GM19463 (cell line): ENCODE data around the gene NOS1AP.

Experiments used
- ATAC-seq: cut with Tn5 transposase; IDR thresholded peaks from one replicate; pipeline ENCODE4 v1.9.1; 2021; ENCODE audit warnings: mild to moderate bottlenecking, moderate library complexity; ENCODE audit not compliant: unreplicated experiment

NOS1AP gene

DNA sequence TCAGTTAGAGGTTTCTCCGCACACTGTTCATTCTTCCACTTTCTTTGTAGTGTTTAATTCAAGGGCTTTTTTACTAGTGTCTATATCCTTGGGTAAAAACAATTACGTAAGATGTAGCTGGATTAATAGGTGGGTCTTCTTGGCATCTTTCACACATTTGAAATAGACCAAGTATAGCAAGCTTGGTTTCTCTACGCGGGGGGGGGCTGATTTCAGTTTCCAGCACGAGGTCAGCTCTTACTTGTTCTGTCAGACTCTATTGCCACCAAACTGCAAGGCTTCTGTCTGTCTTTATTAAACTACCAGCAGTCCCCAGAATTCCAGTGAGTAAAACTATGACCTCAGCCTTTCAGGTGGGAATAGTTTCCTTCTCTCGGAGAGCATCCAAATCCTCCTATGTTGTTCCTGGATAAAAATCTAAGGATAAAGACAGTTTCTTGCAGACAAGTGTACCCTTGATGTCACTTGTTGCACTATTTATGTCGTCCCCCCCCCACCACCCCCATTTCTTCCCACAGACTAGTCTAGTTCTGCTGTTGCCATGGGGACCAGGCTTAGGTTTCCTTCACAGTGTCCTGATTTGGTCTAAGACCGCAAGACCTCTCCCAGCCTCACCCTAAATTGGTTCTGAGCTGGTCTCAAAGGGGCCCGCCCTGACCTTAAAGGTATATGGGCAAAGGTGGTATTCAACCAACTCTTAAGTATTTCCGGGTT, 290.2 kb downstream of the NOS1AP start:
- no peak for ATAC-seq

DNA sequence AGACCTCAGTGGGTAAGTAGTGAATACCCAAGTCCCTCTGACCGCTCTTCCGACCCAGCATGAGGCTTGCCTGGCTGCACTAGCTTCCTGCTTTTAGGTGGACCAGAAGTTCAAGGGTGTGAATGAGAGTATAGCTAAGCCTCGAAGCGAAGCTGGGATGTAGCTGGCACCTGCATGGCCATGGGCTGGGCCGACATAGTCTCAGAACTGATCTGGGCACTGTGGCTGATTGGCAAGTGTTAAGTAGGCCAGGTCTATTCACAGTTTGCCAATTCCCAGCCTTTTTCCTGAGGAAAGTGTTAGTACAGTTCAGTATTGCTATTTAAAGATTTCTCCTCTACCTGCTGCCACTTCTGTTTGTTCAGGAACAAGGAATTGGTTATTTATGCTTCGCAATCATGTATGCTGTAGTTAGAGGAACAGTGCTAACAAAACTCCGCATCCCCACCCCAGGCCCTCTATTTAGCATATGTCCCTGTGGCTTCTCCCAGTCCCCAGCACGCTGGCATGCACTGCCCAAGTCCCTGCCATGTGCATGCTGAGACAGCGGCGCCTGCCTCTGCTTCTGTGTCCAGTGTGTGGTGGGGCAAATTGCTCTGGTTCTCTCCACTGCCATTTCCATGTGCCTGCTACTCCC, 290.9 kb downstream of the NOS1AP start:
- ATAC-seq = no peak

DNA sequence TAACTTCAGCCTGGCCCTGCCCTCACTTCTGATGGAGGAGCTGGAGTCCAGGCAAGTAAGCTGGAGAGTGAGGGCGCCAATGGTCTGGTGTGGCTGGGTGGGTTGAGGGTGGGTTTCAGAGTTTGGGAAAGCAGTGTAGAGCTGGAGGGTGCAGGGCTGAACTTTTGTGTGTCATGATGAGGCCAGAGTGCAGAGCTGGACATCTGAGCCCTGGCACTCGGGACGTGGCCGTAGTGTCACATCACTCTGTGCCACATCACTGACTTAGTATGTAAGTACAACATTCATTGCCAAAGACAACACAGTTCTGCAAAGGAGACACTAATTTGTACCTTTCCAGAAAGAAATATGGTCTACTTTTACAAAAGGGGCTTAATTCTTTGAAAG, 291.4 kb downstream of the NOS1AP start:
- no peak for ATAC-seq

DNA sequence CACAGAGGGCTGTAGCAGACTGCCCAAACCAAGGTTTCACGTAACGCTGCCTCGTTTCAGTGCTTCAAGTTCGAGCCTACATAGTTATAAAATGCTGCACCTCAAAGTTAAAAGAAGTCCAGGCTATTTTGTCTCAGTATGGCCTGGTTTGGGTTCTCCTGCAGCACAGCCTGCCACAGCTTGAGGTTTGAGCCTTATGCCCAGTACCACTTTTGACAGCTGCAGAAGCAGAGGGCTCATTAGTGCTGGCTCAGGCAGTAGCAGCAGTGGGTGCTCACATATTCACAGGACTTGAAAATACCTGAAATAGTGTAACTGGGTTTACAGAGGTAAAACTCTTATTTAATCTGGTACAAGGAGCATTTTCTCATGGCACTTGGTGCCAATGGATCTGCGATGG, 291.9 kb downstream of the NOS1AP start:
- peak; percentile 59 for ATAC-seq

DNA sequence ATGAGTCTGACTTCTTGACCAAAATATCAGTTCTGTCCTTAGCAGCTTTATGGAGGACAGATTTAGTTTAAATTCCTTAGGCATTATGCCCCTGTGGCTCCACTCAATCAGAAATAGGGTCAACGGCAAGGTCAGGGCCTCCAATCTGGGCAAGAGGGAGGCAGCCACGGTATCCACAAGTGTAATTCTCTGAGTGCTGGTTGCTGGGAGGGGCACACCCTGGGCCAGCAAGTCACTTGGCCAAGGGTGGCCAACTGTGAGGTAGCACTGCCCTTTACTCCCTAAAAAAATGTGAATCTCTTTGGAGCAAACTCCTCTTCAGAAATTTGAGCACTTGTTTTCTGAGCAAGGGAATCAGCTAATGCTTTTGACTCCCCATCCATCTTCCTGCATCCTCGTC, 294.3 kb downstream of the NOS1AP start:
- no peak for ATAC-seq

DNA sequence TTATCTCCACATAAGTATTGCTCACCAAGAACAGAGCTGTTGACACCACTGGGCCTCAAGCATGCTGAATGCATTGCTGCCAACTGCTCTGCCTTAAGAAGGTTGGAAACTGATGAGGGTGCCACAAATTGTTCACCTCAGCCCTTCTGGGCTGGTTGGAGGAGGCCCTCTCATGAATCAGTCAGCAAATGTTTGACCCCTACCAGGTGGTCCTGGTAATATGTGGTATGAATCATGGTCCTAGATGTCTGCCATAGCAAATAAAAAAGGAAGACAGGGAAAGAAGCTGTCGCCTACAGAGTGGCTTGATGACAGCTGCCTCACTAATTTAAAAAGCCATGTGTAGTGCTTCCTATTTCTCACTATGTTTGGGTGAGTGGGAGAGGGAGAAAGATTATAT, 295.0 kb downstream of the NOS1AP start:
- no peak for ATAC-seq

DNA sequence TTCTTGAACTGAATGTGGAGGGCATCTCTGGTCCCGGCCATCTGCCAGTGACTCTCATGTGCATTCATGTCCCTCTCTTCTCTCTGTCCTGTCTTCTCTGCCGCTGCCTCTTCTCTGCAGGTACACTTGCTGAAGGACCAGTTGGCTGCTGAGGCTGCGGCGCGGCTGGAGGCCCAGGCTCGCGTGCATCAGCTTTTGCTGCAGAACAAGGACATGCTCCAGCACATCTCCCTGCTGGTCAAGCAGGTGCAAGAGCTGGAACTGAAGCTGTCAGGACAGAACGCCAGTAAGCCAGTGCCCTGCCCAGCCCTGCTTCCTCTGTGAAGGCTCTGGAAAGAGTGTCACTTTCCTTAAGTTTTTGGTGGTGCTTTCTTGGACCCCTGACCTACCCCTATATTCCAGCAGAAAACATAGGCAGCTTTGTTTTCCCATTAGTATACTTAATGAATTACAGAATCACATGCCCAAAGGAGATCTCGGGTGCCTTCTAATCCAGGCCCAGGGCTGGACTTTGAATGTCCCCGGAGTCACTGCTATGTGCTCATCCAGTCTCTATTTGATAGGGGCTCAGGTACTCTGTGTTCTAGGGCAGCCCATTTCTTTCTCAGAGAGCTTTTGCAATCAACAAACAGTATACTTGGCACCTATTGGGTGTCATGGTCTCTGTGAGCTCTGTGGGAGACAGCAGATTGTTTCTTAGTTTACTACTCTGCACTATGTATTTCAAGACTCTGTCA, 296.0 kb downstream of the NOS1AP start:
- ATAC-seq = no peak

DNA sequence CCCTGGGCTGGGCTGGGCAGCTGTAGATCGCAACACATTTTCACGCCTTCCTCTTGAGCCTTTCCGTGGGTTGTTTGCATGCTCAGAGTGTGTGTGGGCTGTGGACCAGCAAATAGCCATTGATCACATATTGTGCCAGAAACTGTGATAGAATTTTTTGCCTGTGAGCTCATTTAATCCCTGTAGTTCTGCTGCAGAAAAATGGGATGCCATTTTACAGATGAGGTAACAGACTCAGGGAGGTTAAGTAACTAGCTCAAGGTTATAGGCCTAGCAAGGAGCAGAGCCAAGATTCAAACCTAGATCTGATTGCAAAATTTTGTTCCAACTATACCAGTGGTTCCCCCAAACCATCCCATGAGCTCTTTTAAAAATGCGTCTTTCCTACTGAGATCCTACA, 296.7 kb downstream of the NOS1AP start:
- ATAC-seq = no peak

DNA sequence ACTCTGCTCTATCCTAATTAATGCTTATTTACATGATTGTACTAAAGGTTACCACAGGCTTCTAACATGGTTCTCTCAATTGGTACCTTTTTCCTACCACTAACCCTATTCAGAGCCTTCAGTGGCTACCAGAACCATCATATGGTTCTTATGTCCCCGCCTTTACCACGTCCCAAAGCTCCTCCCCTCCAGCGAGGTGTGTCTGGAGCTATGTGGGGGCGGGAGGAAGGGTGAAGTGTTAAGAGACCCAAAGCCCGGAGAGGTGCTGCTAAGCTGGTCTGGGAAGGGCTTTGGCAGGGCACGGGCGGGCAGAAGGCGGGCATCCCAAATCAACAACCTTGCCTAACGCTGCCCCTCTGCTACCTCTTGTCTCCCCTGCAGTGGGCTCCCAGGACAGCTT, 297.2 kb downstream of the NOS1AP start:
- no peak for ATAC-seq

DNA sequence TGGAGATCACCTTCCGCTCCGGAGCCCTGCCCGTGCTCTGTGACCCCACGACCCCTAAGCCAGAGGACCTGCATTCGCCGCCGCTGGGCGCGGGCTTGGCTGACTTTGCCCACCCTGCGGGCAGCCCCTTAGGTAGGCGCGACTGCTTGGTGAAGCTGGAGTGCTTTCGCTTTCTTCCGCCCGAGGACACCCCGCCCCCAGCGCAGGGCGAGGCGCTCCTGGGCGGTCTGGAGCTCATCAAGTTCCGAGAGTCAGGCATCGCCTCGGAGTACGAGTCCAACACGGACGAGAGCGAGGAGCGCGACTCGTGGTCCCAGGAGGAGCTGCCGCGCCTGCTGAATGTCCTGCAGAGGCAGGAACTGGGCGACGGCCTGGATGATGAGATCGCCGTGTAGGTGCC, 297.6 kb downstream of the NOS1AP start:
- no peak for ATAC-seq

DNA sequence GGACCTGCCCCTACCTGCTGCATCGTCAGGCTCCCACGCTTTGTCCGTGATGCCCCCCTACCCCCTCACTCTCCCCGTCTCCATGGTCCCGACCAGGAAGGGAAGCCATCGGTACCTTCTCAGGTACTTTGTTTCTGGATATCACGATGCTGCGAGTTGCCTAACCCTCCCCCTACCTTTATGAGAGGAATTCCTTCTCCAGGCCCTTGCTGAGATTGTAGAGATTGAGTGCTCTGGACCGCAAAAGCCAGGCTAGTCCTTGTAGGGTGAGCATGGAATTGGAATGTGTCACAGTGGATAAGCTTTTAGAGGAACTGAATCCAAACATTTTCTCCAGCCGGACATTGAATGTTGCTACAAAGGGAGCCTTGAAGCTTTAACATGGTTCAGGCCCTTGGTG, 298.3 kb downstream of the NOS1AP start:
- no peak for ATAC-seq

DNA sequence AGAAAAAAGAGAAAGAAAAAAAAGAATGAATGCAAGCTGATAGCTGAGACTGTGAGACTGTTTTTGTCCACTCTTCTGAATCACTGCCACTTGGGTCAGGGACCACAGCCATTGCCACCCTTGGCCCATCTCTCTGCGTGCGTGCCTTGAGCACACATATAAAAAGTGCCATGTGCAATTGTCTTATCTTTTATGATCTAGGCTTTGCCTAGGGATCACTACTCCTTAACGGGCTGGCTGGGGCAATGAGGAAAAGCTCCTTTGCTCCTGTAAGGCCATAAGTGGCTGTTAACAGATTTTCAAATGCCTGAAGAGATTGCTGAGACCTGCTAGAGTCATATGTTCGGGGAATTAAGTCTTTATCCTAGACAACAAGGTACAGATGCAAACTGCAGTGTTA, 299.0 kb downstream of the NOS1AP start:
- ATAC-seq = no peak

DNA sequence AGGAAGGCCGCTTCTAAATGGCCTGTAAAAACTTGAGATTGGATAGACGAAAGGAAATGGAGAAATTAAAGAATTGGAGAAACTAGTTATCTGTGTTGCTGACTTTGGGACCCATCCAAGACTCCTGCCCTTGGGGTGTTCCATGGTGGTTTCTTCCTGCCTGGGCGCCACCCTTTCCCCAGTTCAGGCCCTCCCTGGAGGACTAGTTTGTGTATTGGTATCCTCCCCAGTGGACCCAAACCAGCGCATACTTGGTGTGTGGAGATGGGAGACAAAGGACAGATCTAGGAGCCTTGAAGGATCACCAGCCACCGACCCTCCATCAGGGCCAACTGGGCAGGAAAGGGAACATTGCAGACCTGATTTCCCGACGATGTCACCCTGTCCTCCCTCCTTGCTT, 300.1 kb downstream of the NOS1AP start:
- ATAC-seq = no peak

DNA sequence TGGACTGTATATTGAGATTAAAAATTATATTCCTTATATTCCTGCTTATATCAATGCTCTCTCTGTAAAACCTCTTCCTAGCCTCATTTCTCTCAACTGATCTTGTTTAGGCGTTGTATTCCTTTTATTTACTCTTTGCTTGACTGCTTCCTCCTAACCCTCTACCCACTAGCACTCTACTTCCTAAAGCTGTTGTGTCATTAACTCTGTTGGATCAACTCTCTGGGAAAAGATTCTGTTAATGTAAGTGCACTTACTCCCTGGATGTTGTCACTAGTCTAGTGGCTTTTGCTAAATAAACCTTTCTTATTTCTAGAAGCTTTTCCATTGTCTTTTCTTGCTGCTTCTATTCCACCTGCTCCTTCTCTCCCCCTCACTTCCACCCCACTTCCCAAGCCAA, 300.7 kb downstream of the NOS1AP start:
- ATAC-seq = no peak

DNA sequence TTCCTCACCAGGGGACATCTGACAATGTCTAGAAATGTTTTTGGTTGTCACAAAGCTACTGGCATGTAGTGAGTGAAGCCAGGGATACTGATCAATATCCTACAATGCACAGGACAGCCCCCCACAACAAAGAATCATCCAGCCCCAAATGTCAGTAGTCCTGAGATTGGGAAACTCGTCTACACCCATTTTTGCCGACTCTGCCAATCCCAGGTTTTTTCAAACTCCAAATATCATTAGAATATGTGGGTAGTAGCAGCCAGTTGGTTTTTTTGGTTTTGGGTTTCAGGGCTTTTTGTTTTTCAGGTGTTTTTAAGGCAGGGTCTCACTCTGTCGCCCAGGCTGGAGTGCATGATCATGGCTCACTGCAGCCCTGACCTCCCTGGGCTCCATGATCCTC, 301.2 kb downstream of the NOS1AP start:
- no peak for ATAC-seq

DNA sequence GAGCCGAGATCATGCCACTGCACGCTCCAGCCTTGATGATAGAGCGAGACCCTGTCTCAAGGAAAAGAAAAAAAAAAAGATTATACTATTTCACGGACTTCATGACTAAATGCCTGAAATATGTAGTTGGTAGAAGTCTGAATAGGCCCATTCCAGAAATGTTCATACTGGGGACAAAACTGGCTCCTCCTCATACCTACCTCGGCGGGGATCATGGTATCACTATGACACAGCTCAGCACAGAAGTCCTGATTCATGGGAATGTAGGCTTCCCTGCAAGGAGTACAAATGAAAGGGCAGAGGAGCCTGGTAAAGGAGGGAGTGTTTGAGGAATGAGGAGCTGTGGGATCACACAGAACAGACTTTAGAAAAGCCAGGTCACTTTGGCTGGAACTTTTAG, 302.1 kb downstream of the NOS1AP start:
- ATAC-seq = no peak

DNA sequence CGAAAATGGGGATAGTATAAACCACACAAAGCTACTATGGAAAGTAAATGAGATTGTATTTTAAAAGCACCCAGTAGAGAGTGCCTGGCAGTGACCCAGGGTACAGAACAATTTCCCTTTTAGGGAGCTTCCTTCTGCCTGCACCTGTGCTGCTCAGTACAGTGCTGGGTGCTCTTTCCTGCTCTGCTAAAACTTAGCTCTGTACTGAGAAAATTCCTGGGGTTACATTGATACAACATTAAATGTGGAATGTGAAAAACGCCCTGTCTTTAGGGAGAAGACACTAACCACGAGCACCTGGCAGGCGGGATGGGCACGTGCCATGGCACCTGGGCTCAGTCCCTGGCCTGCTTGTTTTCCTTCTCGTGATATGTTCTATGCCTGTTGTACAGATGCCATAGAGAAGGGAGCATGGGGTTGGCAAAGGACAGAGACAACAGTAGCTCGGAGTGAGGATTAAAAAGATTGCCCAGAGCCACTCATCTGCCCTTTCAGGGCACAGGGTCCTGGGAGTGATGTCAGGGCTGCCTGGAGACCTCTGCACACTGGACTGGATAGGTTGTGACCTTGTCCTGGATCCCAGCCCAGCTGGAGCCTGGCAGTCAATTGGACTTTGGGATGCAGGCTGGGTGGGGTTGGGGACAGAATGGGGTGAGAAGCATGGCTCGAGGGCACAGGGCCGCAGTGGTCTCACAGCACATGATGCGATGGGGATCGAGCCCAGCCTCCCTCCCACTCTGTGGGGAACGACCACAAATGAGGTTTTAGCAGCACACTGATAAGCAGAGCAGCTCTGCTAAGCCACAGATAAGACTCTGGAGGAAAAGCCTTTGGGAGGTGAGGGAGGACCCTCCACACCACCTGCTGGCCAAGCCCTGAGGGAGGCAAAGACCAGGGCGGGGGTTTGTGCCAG, 302.9 kb downstream of the NOS1AP start:
- peak; percentile 60 for ATAC-seq

DNA sequence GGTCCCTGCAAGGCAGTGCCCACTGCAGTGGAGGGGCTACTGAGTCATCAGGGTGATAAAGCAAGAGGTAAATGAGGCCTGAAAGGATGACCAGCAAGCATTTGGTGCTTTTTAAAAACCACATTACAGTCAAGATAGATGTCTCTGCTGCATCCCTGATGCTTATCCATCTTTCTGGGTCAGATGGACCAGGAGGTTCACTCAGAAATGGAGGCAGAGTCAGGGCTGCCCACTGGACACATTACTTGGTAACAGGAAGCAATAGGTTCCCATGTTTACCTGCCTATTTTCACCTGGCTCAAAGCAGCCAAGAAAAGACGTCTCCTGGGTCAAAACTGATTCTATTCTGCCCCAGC, 303.6 kb downstream of the NOS1AP start:
- ATAC-seq = no peak

DNA sequence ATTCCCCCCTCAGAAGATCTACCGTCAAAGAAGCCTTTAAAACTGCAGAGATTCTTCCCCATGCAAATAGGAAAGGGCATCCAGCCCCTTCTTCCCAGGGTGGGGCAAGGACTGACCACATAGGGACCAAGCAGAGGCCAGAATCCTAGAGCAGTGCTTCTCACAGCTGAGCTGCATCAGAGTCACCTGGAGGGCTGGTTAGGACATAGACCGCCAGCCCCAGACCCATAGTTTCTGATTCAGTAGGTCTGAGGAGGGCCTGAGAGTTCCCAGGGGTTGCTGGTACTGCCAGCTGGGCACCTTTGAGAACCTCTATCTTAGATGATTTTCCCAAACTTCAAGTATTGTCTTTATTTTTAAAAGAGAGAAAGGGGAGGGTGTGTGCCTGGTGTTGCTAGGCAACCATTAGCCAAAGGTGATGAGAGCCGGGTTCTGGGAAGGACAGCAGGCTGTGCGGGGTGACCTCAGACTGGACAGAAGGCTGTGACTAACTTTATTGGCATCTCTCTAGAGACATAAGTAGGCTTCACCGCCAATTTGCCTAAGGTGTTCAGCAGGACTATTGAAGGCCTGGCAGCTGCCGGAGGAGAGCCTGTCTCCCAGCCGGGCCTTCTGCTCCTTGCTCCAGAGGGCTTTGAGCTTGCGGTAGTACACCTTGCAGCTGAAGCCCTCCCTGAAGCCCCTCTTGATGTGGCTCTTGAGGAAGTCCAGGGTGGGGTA, 304.2 kb downstream of the NOS1AP start:
- no peak for ATAC-seq

DNA sequence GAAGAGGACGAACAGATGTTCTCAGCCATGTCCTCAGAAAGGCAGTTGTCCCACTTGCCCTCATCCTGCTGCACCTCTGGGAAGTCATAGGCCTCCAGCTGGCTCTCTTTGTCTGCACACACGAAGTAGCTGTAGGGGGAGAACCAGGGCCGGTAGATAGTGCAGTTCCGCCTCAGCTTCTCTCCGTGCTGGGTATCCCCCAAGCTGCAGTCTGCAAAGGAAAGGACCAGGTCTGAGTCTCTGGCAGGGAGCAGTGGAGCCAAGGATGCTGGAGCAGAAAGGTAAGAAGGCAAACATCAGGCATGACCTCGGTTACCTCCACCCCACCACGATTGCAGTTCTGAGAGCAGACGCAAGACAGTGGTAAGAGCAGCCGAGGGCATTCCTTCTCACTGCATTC, 304.9 kb downstream of the NOS1AP start:
- ATAC-seq = no peak

DNA sequence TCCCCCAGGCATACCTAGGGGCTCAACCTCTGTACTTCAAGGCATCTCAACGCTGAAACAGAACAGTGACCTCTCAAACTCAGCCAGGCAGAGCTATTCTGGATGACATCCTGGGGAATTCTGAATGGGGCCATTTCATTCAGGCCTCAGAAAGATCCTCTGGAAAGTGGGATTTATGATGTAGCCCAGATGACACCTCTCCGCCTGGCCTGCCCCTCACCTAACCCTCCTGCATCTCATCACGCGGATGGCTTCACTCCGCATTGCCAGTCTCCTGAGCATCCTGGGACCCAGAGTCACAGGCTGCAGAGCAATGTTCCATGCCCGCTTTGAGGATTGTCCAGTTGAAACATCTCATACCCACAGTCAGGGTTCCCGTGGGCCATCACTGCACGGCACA, 306.0 kb downstream of the NOS1AP start:
- ATAC-seq = no peak
